Measurements from ENCODE around the gene INO80B. TPM values are rescaled to one million over a fixed set of nuclear protein-coding genes. Genes with fewer than 3 reads are reported as not detected.

INO80B gene
- polyA plus RNA-seq, 1 of the 3 experiments (the other 2 are of a cell fraction) = 41.7 TPM

- CTCF ChIA-PET = interaction anchor here (1.0 to 1.9 kb wide), 3 partner anchors 10 to 103 kb away, joined by 3 to 4 read pairs (median 3); no protein-coding TSS in a partner anchor
- TF ChIP-seq POLR2AphosphoS5 (IDR thresholded peaks at IDR 0.05; ENCODE audit: low read depth, low read length) (no peak), ZBTB33 (IDR thresholded peaks at IDR 0.05; ENCODE audit: borderline replicate concordance, low read depth) (no peak), CTCF (IDR thresholded peaks at IDR 0.05) (no peak), FOSL2 (IDR thresholded peaks at IDR 0.05; ENCODE audit: borderline replicate concordance, low read depth) (no peak), NFIC (IDR thresholded peaks at IDR 0.05; ENCODE audit: borderline replicate concordance) (no peak), JUND (IDR thresholded peaks at IDR 0.05) (no peak)
- H3K9me3 ChIP-seq = no peaks in the 10 kb centered on the region
Observed at GRCh38 chr2:74428675-74429074, 26.2 kb upstream of the INO80B start.

DNA sequence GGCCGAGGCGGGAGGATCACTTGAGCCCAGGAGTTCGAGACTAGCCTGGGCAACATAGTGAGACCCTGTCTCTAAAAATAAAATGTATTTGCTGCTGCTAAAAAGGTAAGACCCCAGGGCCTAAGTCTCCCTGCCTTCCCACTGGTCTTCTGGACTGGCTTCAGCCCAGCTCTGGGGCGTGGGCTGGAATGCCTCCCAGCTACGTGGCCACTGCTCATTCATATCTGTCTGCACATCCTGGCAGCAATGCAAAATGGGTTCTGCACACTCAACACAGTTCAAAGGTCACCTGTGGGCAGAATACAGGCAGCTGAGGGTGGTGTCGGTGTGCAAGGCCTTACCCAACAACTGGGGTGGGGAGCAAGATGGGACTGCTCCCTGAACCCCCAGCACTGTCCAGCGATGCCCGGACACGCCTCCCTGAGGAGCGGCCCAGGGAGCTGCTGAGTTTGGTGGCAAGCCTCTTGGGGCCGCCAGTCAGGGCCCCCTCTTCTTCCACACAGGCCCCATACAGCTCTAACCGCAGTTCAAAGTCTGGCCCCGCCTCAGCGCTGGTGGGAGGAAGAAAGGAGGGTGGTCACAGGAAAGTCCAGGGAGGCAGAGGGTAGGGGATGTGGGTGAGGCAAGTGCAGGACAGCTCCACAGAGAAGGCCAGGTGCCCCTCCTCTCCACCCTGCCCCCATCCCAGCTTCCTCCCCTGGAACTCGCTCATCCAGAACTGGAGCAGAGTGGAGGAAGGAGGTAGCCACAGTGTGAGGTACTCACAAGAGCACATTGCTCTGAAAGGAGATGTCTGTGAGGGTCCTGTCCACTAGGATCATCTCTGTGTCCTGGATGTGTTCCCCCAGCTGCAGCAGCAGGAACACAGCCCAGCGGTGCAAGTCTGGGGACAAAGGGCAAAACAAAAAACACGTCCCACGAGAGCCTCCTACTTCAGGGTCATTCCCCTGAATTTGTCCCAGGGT, 25.1 kb upstream of the INO80B start:
- WGBS (ENCODE audit: low lambda C conversion rate) = 87% methylated on average over 12 of the region's 18 CpGs
- no peak for DNase-seq
- H3K9me3 ChIP-seq = no peaks in the 10 kb centered on the region
- TF ChIP-seq CTCF (IDR thresholded peaks at IDR 0.05) = no peak
- no peak for TF ChIP-seq TEAD4 (IDR thresholded peaks at IDR 0.05; ENCODE audit: borderline replicate concordance, insufficient read depth)
- no peak for TF ChIP-seq MEF2A (IDR thresholded peaks at IDR 0.05; ENCODE audit: borderline replicate concordance, low read depth)
- TF ChIP-seq FOXM1 (IDR thresholded peaks at IDR 0.05; ENCODE audit: low read depth) = no peak
- no peak for TF ChIP-seq TCF12 (IDR thresholded peaks at IDR 0.05)
- TF ChIP-seq, protein P1, sequence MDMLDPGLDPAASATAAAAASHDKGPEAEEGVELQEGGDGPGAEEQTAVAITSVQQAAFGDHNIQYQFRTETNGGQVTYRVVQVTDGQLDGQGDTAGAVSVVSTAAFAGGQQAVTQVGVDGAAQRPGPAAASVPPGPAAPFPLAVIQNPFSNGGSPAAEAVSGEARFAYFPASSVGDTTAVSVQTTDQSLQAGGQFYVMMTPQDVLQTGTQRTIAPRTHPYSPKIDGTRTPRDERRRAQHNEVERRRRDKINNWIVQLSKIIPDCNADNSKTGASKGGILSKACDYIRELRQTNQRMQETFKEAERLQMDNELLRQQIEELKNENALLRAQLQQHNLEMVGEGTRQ (IDR thresholded peaks at IDR 0.05; ENCODE audit: borderline replicate concordance, low read depth, low read length) = no peak
- no peak for TF ChIP-seq GATA2 (CRISPR knock-in tag; IDR thresholded peaks at IDR 0.05)
- TF ChIP-seq RAD21 (IDR thresholded peaks at IDR 0.05; ENCODE audit: low read length) = no peak
- no peak for TF ChIP-seq RFX5 (IDR thresholded peaks at IDR 0.05; ENCODE audit: low read length)
- no peak for TF ChIP-seq MXI1 (IDR thresholded peaks at IDR 0.05; ENCODE audit: low read depth, low read length)
- TF ChIP-seq POLR2AphosphoS5 (IDR thresholded peaks at IDR 0.05; ENCODE audit: low read depth, low read length) = no peak
- no peak for TF ChIP-seq MAX (IDR thresholded peaks at IDR 0.05; ENCODE audit: low read depth)
- TF ChIP-seq FOSL2 (IDR thresholded peaks at IDR 0.05; ENCODE audit: borderline replicate concordance, low read depth) = no peak
- no peak for TF ChIP-seq NFIC (IDR thresholded peaks at IDR 0.05; ENCODE audit: borderline replicate concordance)
- TF ChIP-seq RXRA (IDR thresholded peaks at IDR 0.05; ENCODE audit: borderline replicate concordance, low read depth) = no peak

More at GRCh38 chr2:74428675-74429074, 26.2 kb upstream of the INO80B start:
- H3K4me1 ChIP-seq (ENCODE audit: control insufficient read depth in 1 of 2, insufficient read depth in 2 of 2, low read depth in 1 of 2, low read length in 1 of 2) = no peaks in the 10 kb centered on the region; a peak in 1 of 4 replicates
- no peak overlapping the region for H3K4me3 ChIP-seq (ENCODE audit: low read depth in 2 of 2, low read length in 1 of 2)
- H4K20me1 ChIP-seq (ENCODE audit: insufficient read depth) = no peaks in the 10 kb centered on the region
- no peak for DNase-seq
- H3K9me2 ChIP-seq = no peaks in the 10 kb centered on the region
- H3K36me3 ChIP-seq (replicated peaks in 1 of 2; ENCODE audit: control insufficient read depth in 1 of 2, insufficient read depth in 2 of 2, low read length in 1 of 2) = peaks cover 13 to 57% of the 10 kb centered on the region in 2 experiments
- WGBS (ENCODE audit: low lambda C conversion rate) = 89% methylated on average over 5 of the region's 5 CpGs
- H3F3A ChIP-seq (replicated peaks; ENCODE audit: insufficient read depth) = peaks cover 4% of the 10 kb centered on the region
- no peak overlapping the region for H3K4me2 ChIP-seq
- no peak overlapping the region for H2AFZ ChIP-seq (ENCODE audit: low read depth)
- H3K79me2 ChIP-seq (ENCODE audit: insufficient read depth) = 0 out of 2 replicates have a peak, but pooled peaks cover 4% of the 10 kb centered on the region
- H3K27ac ChIP-seq (ENCODE audit: low read depth in 2 of 2, low read length in 1 of 2) = no peak overlapping the region
- POLR2A ChIA-PET = no interaction called here
- no peaks in the 10 kb centered on the region for H3K27me3 ChIP-seq (ENCODE audit: insufficient read depth)
- H3K9ac ChIP-seq = no peak overlapping the region

More for the DNA sequence above, 25.1 kb upstream of the INO80B start:
- 0 out of 2 replicates have a peak, but pooled peaks cover 4% of the 10 kb centered on the region for H3K79me2 ChIP-seq (ENCODE audit: insufficient read depth)
- no peaks in the 10 kb centered on the region for H4K20me1 ChIP-seq (ENCODE audit: insufficient read depth)
- ChIA-PET CTCF (interaction anchor here (1.1 to 1.9 kb wide), 4 partner anchors 10 to 102 kb away, joined by 3 to 7 read pairs (median 4); no protein-coding TSS in a partner anchor), POLR2A (no interaction called here)
- H3K27me3 ChIP-seq (ENCODE audit: insufficient read depth) = no peaks in the 10 kb centered on the region
- no peaks in the 10 kb centered on the region; a peak in 1 of 4 replicates for H3K4me1 ChIP-seq (ENCODE audit: control insufficient read depth in 1 of 2, insufficient read depth in 2 of 2, low read depth in 1 of 2, low read length in 1 of 2)
- H3K27ac ChIP-seq (ENCODE audit: low read depth in 2 of 2, low read length in 1 of 2) = no peak overlapping the region
- H3K4me3 ChIP-seq (ENCODE audit: low read depth in 2 of 2, low read length in 1 of 2) = no peak overlapping the region
- H3K4me2 ChIP-seq = no peak overlapping the region
- H2AFZ ChIP-seq (ENCODE audit: low read depth) = no peak overlapping the region
- peaks cover 4% of the 10 kb centered on the region for H3F3A ChIP-seq (replicated peaks; ENCODE audit: insufficient read depth)
- H3K9ac ChIP-seq = no peak overlapping the region
- H3K9me2 ChIP-seq = no peaks in the 10 kb centered on the region
- H3K36me3 ChIP-seq (replicated peaks in 1 of 2; ENCODE audit: control insufficient read depth in 1 of 2, insufficient read depth in 2 of 2, low read length in 1 of 2) = peaks cover 7 to 57% of the 10 kb centered on the region in 2 experiments
